HepG2 (cell line): Measurements from ENCODE around the gene KIF1B. TPM values are rescaled to one million over a fixed set of nuclear protein-coding genes. Genes with fewer than 3 reads are reported as not detected.

Source experiments
- ARID4A ChIP-seq: sonication (generic); formaldehyde crosslinking; IDR thresholded peaks from 2 replicates; pipeline ENCODE4 v1.5.0; 2020; ENCODE audit warnings: mild to moderate bottlenecking, missing genetic modification reagents, borderline replicate concordance
- ATF7-NPFF ChIP-seq: sonication (generic); formaldehyde crosslinking; IDR thresholded peaks from 2 replicates; pipeline ENCODE4 v1.8.1; 2023; ENCODE audit warnings: mild to moderate bottlenecking, low read depth, missing genetic modification reagents, moderate library complexity
- ELF3 ChIP-seq: IDR thresholded peaks from 2 replicates; pipeline ENCODE4 v1.6.1; 2016; ENCODE audit warnings: missing genetic modification reagents, missing compliant biosample characterization
- ETV5 ChIP-seq: IDR thresholded peaks from 2 replicates; pipeline ENCODE4 v1.6.1; 2018; ENCODE audit warnings: missing biosample characterization, missing genetic modification reagents, inconsistent platforms, borderline replicate concordance
- FOXJ3 ChIP-seq: sonication (generic); formaldehyde crosslinking; IDR thresholded peaks from 2 replicates; pipeline ENCODE4 v1.4.0; 2020; ENCODE audit warnings: missing genetic modification reagents, mild to moderate bottlenecking, borderline replicate concordance
- FOXP1 ChIP-seq, 2 experiments: fragments of 450-650 bp in 1 of 2; IDR thresholded peaks; 2 replicates each; pipeline ENCODE4 v1.6.1; 2017 to 2018; ENCODE audit warnings: antibody characterized with exemption in 1 of 2
- IRF2 ChIP-seq: IDR thresholded peaks from 2 replicates; pipeline ENCODE4 v1.6.1; 2018; ENCODE audit warnings: missing genetic modification reagents, missing compliant biosample characterization
- ISL2 ChIP-seq: sonication (generic); formaldehyde crosslinking; IDR thresholded peaks from 2 replicates; pipeline ENCODE4 v1.5.0; 2020; ENCODE audit warnings: missing genetic modification reagents
- JUND ChIP-seq: sonication (generic); formaldehyde crosslinking; IDR thresholded peaks from 2 replicates; pipeline ENCODE4 v1.8.0; 2022; ENCODE audit warnings: mild to moderate bottlenecking, missing genetic modification reagents
- MED8 ChIP-seq: sonication (generic); formaldehyde crosslinking; IDR thresholded peaks from 2 replicates; pipeline ENCODE4 v1.8.1; 2023; ENCODE audit warnings: mild to moderate bottlenecking, missing genetic modification reagents; ENCODE audit not compliant: insufficient replicate concordance
- NPAS2 ChIP-seq: sonication (generic); formaldehyde crosslinking; IDR thresholded peaks from 2 replicates; pipeline ENCODE4 v1.8.0; 2022; ENCODE audit warnings: mild to moderate bottlenecking, missing genetic modification reagents, borderline replicate concordance
- POLR2AphosphoS5 ChIP-seq: IDR thresholded peaks from 2 replicates; pipeline ENCODE4 v1.6.1; 2012; ENCODE audit warnings: low read depth, low read length
- SMARCE1 ChIP-seq: fragments of 450-650 bp; IDR thresholded peaks from 2 replicates; pipeline ENCODE4 v1.6.1; 2017; ENCODE audit warnings: borderline replicate concordance
- SP140L ChIP-seq: sonication (generic); formaldehyde crosslinking; IDR thresholded peaks from 2 replicates; pipeline ENCODE4 v1.4.0; 2020; ENCODE audit warnings: missing genetic modification reagents, borderline replicate concordance
- ZNF318 ChIP-seq: sonication (generic); formaldehyde crosslinking; IDR thresholded peaks from 2 replicates; pipeline ENCODE4 v1.4.0; 2020; ENCODE audit warnings: mild to moderate bottlenecking, missing genetic modification reagents
- ZNF451 ChIP-seq: sonication (generic); formaldehyde crosslinking; IDR thresholded peaks from 2 replicates; pipeline ENCODE4 v1.5.0; 2020; ENCODE audit warnings: mild to moderate bottlenecking, missing genetic modification reagents
- ZNF460 ChIP-seq: sonication (generic); formaldehyde crosslinking; IDR thresholded peaks from 2 replicates; pipeline ENCODE4 v1.5.1; 2020; ENCODE audit warnings: missing genetic modification reagents, mild to moderate bottlenecking, borderline replicate concordance
- ZNF607 ChIP-seq: sonication (generic); formaldehyde crosslinking; IDR thresholded peaks from 2 replicates; pipeline ENCODE4 v1.5.1; 2020; ENCODE audit warnings: missing genetic modification reagents, mild to moderate bottlenecking, borderline replicate concordance
- polyA plus RNA-seq, 8 experiments: library from polyadenylated mRNA; depleted of rRNA in 3 of 8; stranded (reverse) in 7 of 8; unstranded in 1 of 8; fragments of >200 nt; fragmentation: Illumina TruSeq in 4 of 8; extraction: Trizol in 4 of 8; gene quantifications; 2 replicates each; pipeline versions ENCODE4 v1.2.1 to v1.2.3, GENCODE V29; 2011 to 2016; ENCODE audit warnings: low read depth in 4 of 8, missing spikeins in 1 of 8, mixed read lengths in 1 of 8; ENCODE audit not compliant: insufficient read depth in 1 of 8
- total RNA-seq, 5 experiments: library from RNA; depleted of rRNA; stranded (reverse); fragments of >200 nt; fragmentation: Illumina TruSeq; extraction: Trizol; gene quantifications; 2 replicates each; pipeline ENCODE4 v1.2.3, GENCODE V29; 2016; ENCODE audit warnings: low read depth in 1 of 5

Gene KIF1B
- total and polyA plus RNA-seq, 2 of the 13 experiments (the other 11 are each of a cell fraction or from before 2014, with no cell fraction given), result 26.7 to 32.5 TPM

GRCh38 chr1:10171105-10171767 lies 39.1 kb upstream of the KIF1B start (continued):
- TF ChIP-seq ARID4A (CRISPR knock-in tag) (peak; percentile 63; the same call in 1 of the 2 replicates), NPAS2 (CRISPR knock-in tag) (no peak), ZNF460 (CRISPR knock-in tag) (peak; percentile 88), SP140L (no peak), ETV5 (peak; percentile 77; the same call in 1 of the 2 replicates), MED8 (peak; percentile 20), SMARCE1 (no peak), ISL2 (CRISPR knock-in tag) (peak; percentile 86), FOXJ3 (peak; percentile 87), FOXP1 (IDR thresholded peaks at IDR 0.05) (no peak), FOXP1 (CRISPR knock-in tag; IDR thresholded peaks at IDR 0.05) (peak; percentile 84), ZNF318 (CRISPR knock-in tag) (0 out of 2 replicates have a peak, but pooled peaks have one; percentile 43), ELF3 (peak; percentile 72), ATF7-NPFF (CRISPR knock-in tag) (no peak), ZNF451 (no peak), JUND (CRISPR knock-in tag) (no peak), ZNF607 (CRISPR knock-in tag) (peak; percentile 72; the same call in 1 of the 2 replicates), POLR2AphosphoS5 (peak; percentile 86), IRF2 (CRISPR knock-in tag) (peak; percentile 56)
